ENCODE results near the gene ZNF14. TPM values are rescaled to one million over a fixed set of nuclear protein-coding genes. Genes with fewer than 3 reads are reported as not detected.

Gene ZNF14
- total and polyA plus RNA-seq, 2 of the 4 experiments (the other 2 are of a cell fraction), result 1.2 to 5.4 TPM

- WGBS, 2 experiments (ENCODE audit: extremely low coverage in 2 of 2, insufficient read length in 1 of 2), result 29% methylated on average over 1 of the region's 7 CpGs; no CpG with 5 or more reads in 1 of the 2 experiments
- no peak overlapping the region for H3K27ac ChIP-seq (ENCODE audit: insufficient read depth, low read length)
- DNase-seq, result no peak
- H3K9me3 ChIP-seq (ENCODE audit: control insufficient read depth, insufficient read depth, low read length), result peaks cover 21% of the 10 kb centered on the region
- H3K4me2 ChIP-seq (ENCODE audit: low read depth, low read length), result no peak overlapping the region
- no peak overlapping the region for H3K9ac ChIP-seq (ENCODE audit: low read depth, low read length)
- H4K91ac ChIP-seq (ENCODE audit: insufficient read depth, low read depth, low read length), result no peak overlapping the region
- H4K20me1 ChIP-seq (ENCODE audit: insufficient read depth, low read length), result no peaks in the 10 kb centered on the region
- no peak overlapping the region for H2BK5ac ChIP-seq (ENCODE audit: low read depth, low read length, poor library complexity, severe bottlenecking)
- H2BK20ac ChIP-seq (ENCODE audit: low read depth, low read length), result no peak overlapping the region
- H2BK15ac ChIP-seq (ENCODE audit: low read depth, low read length), result no peak overlapping the region
- TF ChIP-seq CEBPB (IDR thresholded peaks at IDR 0.05; ENCODE audit: low read depth, low read length), result no peak
- TF ChIP-seq MAFK (IDR thresholded peaks at IDR 0.05; ENCODE audit: low read depth, low read length), result no peak
- TF ChIP-seq FOS (IDR thresholded peaks at IDR 0.05; ENCODE audit: low read depth, low read length), result no peak
- TF ChIP-seq, protein P1, sequence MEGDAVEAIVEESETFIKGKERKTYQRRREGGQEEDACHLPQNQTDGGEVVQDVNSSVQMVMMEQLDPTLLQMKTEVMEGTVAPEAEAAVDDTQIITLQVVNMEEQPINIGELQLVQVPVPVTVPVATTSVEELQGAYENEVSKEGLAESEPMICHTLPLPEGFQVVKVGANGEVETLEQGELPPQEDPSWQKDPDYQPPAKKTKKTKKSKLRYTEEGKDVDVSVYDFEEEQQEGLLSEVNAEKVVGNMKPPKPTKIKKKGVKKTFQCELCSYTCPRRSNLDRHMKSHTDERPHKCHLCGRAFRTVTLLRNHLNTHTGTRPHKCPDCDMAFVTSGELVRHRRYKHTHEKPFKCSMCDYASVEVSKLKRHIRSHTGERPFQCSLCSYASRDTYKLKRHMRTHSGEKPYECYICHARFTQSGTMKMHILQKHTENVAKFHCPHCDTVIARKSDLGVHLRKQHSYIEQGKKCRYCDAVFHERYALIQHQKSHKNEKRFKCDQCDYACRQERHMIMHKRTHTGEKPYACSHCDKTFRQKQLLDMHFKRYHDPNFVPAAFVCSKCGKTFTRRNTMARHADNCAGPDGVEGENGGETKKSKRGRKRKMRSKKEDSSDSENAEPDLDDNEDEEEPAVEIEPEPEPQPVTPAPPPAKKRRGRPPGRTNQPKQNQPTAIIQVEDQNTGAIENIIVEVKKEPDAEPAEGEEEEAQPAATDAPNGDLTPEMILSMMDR (conservative IDR thresholded peaks at IDR 0.05; ENCODE audit: low read depth, low read length), result no peak
- TF ChIP-seq RFX5 (IDR thresholded peaks at IDR 0.05; ENCODE audit: low read depth, low read length), result no peak
- TF ChIP-seq NFE2L2 (IDR thresholded peaks at IDR 0.05; ENCODE audit: low read depth, low read length), result no peak
- TF ChIP-seq POLR2A (IDR thresholded peaks at IDR 0.05; ENCODE audit: low read depth, low read length), result no peak
- TF ChIP-seq ELK1 (IDR thresholded peaks at IDR 0.05; ENCODE audit: borderline replicate concordance, low read depth, low read length), result no peak
- TF ChIP-seq, protein P2, sequence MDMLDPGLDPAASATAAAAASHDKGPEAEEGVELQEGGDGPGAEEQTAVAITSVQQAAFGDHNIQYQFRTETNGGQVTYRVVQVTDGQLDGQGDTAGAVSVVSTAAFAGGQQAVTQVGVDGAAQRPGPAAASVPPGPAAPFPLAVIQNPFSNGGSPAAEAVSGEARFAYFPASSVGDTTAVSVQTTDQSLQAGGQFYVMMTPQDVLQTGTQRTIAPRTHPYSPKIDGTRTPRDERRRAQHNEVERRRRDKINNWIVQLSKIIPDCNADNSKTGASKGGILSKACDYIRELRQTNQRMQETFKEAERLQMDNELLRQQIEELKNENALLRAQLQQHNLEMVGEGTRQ (IDR thresholded peaks at IDR 0.05; ENCODE audit: low read depth, low read length), result no peak
- TF ChIP-seq MXI1 (IDR thresholded peaks at IDR 0.05; ENCODE audit: borderline replicate concordance, low read depth, low read length), result no peak
- no peak for TF ChIP-seq MAZ (IDR thresholded peaks at IDR 0.05; ENCODE audit: borderline replicate concordance, low read depth, low read length)
- TF ChIP-seq BHLHE40 (IDR thresholded peaks at IDR 0.05; ENCODE audit: low read depth, low read length), result no peak
- no peak for TF ChIP-seq RAD21 (IDR thresholded peaks at IDR 0.05; ENCODE audit: low read length)
- TF ChIP-seq SMC3 (IDR thresholded peaks at IDR 0.05; ENCODE audit: low read depth, low read length), result no peak
- TF ChIP-seq RCOR1 (IDR thresholded peaks at IDR 0.05; ENCODE audit: insufficient replicate concordance, low read length), result no peak
- TF ChIP-seq CHD1 (IDR thresholded peaks at IDR 0.05; ENCODE audit: low read depth, low read length), result no peak
- ATAC-seq (ENCODE audit: low read depth), result no peak
- dilution Hi-C loops (cut with HindIII; ENCODE audit: low sequenced_read_pairs, unreplicated experiment), result no loop called here
- no peak overlapping the region for H3K18ac ChIP-seq (ENCODE audit: low read depth, low read length)
- in situ Hi-C loops (cut with MboI; ENCODE audit: low sequenced_read_pairs), result no loop called here
- H3K14ac ChIP-seq (replicated peaks; ENCODE audit: low read depth, low read length), result no peak overlapping the region
- H3K4me3 ChIP-seq (ENCODE audit: insufficient read depth, low read depth, low read length), result no peak overlapping the region
- no peak overlapping the region for H3K4ac ChIP-seq (ENCODE audit: low read depth, low read length)
- no peaks in the 10 kb centered on the region for H3K9me1 ChIP-seq (ENCODE audit: insufficient read depth, low read length)
- H4K5ac ChIP-seq (ENCODE audit: low read depth, low read length), result no peak overlapping the region
- no peaks in the 10 kb centered on the region for H3K36me3 ChIP-seq (ENCODE audit: control insufficient read depth, insufficient read depth, low read length)
- no peak overlapping the region for H3K23ac ChIP-seq (ENCODE audit: low read depth, low read length)
- H3K56ac ChIP-seq (ENCODE audit: extremely low read depth, insufficient read depth, low read length), result no peak overlapping the region
- H2AFZ ChIP-seq (replicated peaks; ENCODE audit: low read length, poor library complexity), result no peak overlapping the region
- POLR2A ChIA-PET (ENCODE audit: unreplicated experiment), result no interaction called here
- CTCF ChIA-PET, result no interaction called here
- H4K8ac ChIP-seq (ENCODE audit: low read depth in 2 of 2, low read length in 2 of 2), result no peak overlapping the region
- H3K4me1 ChIP-seq (ENCODE audit: control insufficient read depth, insufficient read depth, low read length), result no peaks in the 10 kb centered on the region
- H3K79me1 ChIP-seq (ENCODE audit: low read depth in 1 of 2, low read length in 2 of 2), result no peaks in the 10 kb centered on the region
- no peak overlapping the region for H2BK120ac ChIP-seq (ENCODE audit: low read depth, low read length)
- no peak overlapping the region for H2AK5ac ChIP-seq (ENCODE audit: low read depth, low read length)
- no peak overlapping the region for H2AK9ac ChIP-seq (replicated peaks; ENCODE audit: low read depth, low read length, poor library complexity)
- intact Hi-C loops (cut with micrococcal nuclease), result no loop called here
- no TSS peak for BruUV-seq (replicated peaks)
- no peaks in the 10 kb centered on the region for H3K27me3 ChIP-seq (ENCODE audit: control insufficient read depth, insufficient read depth, low read length)
Measured at GRCh38 chr19:19741184-19741583, 8.3 kb upstream of the ZNF14 start.
